Activated T-helper 9 cell treated with anti-CD3 and anti-CD28 coated beads, Interleukin-2, amount 50 U/mL, for 16 hours (primary cell): ENCODE results near the gene MMD2.
A peak's percentile ranks its signal among the peaks of the same experiment; 100 is the strongest.
"Not testable (repeated sequence)": the region's sequence is repeated elsewhere in the genome, so short reads cannot be mapped to it uniquely, and the experiment has no call there.

ENCODE experiments used
- DNase-seq: peaks from one replicate; pipeline ENCODE4 v3.0.0-alpha.2; 2020; ENCODE audit warnings: low read depth

Gene MMD2, protein sequence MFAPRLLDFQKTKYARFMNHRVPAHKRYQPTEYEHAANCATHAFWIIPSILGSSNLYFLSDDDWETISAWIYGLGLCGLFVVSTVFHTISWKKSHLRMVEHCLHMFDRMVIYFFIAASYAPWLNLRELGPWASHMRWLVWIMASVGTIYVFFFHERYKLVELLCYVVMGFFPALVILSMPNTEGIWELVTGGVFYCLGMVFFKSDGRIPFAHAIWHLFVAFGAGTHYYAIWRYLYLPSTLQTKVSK

DNA sequence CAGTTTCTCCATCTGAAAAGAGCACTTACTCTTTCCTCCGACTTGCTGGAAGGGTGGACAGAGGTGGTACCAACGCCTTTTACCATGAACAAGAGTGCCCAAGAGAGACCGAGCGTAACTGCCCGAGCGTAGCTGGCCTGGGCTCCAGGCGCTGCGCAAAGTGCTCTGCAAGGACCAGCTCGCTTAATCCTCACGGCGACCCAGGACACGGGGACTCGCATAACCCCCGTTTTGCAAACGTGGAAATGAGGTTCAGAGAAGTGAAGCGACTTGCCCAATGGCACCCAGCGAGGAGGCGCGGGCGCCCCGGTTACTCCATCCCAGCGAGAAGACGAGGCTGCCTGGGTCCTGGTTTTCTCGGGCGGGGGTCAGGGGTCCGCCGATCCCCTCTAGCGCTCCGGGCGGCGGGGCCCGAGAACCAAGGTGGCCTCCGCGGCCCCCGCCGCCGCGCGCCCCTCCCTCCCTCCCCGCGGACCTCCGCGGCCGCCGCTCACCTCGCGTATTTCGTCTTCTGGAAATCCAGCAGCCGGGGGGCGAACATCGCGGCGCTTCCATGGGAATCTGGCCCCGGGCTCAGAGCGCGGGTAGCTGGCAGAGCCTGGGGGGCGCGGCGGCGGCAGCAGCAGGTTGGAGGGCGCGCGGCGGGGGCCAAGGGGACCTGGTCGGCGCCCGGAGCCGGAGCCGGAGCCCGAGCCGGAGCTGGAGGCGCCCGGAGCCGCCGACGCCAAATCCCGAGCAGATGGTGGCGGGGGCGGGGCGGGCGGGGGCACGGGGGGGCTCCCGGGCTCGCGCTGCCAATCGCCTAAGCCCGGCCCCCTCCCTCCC, at the start of gene MMD2:
Gene MMD2, minus strand, starts transcription at position 711 of the 825 bp plus-strand sequence. Its CDS starts 170 bp downstream, at position 541.
- no peak for DNase-seq

GRCh38 chr7:5005066-5005465, 46.1 kb upstream of the MMD2 start:
- no peak for DNase-seq

- DNase-seq: no peak
Observed at GRCh38 chr7:5001911-5002310, 42.9 kb upstream of the MMD2 start.

GRCh38 chr7:5001003-5001402, 42.0 kb upstream of the MMD2 start:
- DNase-seq: no peak

DNA sequence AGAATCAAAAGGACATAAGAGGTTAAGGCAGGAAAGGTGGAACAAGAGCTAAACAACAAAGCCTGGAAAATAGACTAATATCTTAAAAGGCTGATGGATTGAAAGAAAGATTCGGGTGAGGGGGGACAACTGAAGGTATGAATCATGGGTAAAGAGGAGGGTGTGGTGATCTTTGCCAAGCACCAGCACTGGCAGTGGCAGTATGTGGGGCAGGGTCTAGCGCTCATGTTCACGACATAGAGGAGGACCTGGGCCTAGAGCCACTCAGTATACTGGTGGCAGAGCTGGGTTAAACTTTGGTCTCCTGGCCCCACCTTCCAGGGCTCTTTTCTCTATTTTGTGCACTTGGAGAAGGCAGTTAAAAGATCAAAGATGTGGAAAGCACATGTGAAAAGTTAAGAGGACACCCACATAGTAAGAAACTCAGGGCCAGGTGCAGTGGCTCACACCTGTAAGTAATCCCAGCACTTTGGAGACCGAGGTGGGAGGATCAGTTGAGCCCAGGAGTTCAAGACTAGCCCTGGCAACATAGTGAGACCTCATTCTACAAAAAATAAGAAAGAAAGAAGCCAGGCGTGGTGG, 40.5 kb upstream of the MMD2 start:
- DNase-seq: no peak

DNA sequence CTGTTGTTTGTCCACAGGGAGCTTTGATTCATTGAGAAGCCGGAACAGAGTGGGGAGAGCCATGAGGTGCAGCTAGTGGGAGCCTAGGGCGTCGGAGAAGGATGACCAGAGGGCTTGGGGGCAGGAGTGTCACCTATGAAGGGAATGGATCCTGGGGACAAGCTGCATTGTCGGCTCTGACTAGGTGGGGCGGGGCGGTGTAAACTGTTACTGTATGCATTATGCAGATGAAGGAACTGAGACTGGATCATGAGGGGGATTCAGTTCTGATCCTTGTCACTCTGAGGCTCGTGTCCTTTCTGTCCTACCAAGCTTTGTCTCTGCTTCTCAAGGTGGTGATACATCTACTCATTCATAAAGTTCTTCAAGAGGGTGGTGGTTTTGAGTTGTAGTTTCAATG, 39.9 kb upstream of the MMD2 start:
- DNase-seq: no peak

- DNase-seq: no peak
Observed at GRCh38 chr7:4998244-4998643, 39.3 kb upstream of the MMD2 start.

- DNase-seq: no peak
Observed at GRCh38 chr7:4996696-4997222, 37.8 kb upstream of the MMD2 start.

DNA sequence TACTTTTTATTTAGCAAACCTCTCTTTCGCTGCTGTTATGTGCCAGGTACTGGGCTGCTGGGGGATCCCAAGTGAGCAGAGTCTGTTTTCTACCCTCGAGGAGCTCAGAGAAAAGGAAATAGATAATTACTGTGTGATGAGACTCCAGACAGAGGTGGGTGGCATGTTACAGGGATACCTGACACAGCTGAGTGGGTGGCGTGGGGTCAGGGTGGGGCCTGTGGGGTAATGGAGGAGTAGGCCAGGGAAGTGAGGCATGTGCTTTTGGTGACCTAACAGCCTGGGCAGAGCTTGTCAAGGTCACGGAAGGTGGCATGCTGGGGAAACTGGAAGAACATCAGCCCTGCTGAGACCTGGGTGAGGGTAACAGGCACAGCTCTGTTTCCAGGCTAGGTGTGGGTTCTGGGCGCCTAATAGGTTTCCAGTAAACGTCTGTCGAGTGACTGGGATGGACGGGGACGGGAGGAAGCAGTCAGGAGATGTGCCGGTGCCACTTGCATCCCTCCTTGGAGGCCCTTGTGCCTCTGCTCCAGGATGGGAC, 36.5 kb upstream of the MMD2 start:
- DNase-seq: no peak

DNA sequence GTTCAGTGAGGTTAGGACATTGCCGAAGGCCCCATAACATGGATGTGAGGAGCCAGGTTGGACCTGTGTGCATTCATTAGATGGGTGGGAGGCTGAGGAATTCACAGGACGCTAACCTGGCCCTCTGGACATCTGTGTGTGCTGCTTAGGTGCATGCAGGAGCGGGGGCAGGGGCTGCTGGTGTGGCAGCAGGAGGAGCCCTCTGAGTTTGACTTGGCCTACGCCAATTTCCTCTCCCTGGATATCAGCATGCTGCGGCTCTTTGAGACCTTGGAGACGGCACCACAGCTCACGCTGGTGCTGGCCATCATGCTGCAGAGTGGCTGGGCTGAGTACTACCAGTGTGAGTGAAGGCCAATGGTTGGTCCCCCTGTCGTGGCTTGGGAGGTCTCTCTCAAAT, 34.5 kb upstream of the MMD2 start:
- DNase-seq: no peak

- DNase-seq: not testable (repeated sequence)
Observed at GRCh38 chr7:4982741-4983140, 23.8 kb upstream of the MMD2 start.

DNA sequence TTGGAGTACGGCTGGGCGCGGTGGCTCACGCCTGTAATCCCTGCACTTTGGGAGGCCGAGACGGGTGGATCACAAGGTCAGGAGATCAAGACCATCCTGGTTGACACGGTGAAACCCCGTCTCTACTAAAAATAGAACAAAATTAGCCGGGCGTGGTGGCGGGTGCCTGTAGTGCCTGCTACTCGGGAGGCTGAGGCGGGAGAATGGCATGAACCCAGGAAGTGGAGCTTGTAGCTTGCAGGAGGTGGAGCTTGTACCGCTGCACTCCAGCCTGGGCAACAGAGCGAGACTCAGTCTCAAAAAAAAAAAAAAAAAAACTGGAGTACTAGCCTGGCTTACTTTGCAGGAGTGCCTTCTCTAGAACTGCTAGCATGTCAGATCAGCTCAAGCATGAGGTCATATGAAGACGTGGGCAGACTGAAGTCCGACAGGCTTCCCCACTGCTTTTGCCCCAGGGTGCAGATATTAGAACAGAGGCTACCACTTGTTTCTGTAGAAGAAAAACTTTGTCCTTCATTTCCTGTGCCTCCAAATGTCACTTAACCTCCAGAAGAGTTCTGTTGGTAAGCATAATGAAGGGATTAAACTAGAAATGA, 22.4 kb upstream of the MMD2 start:
- DNase-seq: not testable (repeated sequence)

GRCh38 chr7:4975626-4976025, 16.6 kb upstream of the MMD2 start:
- not testable (repeated sequence) for DNase-seq

- DNase-seq: peak; percentile 91
Observed at GRCh38 chr7:4973728-4974198, 14.8 kb upstream of the MMD2 start.

- DNase-seq: not testable (repeated sequence)
Observed at GRCh38 chr7:4972446-4972845, 13.5 kb upstream of the MMD2 start.

DNA sequence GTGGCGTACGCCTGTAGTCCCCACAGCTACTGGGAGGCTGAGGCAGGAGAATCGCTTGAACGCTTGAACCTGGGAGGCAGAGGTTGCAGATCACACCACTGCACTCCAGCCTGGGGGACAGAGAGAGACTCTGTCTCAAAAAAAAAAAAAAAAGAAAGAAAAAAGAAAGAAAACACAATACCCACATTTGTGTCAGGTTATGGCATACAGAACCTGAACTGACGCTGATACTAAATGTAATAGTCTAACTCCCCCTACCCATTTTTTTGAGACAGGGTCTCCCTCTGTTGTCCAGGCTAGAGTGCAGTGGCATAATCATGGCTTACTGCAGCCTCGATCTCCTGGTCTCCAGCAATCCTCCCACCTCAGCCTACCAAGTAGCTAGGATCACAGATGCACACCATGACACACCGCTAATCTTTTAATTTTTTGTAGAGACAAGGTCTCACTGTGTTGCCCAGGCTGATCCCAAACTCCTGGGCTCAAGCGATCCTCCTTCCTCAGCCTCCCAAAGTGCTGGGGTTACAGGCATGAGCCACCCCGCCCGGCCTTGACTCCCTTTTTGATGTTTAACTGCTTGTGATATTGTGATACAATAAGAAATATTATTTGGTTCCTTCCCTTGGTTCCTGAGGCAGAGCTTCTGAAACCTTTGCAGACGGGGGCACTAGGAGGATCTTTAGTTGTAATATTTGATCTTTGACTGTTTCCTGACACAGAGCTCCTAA, 6.5 kb upstream of the MMD2 start:
- DNase-seq: no peak

GRCh38 chr7:4964506-4964905, 5.5 kb upstream of the MMD2 start:
- no peak for DNase-seq

GRCh38 chr7:4962872-4963775, 4.1 kb upstream of the MMD2 start:
- DNase-seq: no peak

- no peak for DNase-seq
Observed at GRCh38 chr7:4960363-4960762, 1.4 kb upstream of the MMD2 start.

DNA sequence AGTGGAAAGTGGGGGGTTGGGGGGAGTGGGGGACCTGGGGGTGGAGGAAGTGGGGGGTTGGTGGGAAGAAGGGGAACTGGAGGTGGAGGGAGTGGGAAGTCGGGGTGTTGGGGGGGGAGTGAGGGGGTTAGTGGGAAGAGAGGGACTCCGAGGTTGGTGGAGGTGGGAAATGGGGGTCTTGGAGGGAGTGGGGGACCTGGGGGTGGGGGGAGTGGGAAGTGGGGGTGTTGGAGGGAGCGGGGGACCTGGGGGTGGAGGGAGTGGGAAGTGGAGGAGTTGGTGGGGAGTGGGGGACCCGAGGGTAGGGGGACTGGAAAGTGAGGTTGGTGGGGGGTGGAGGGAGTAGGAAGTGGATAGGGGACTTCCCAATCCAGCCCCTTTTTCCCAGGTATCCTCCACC, 906 bp upstream of the MMD2 start:
- DNase-seq: no peak
